Effector CD8-positive, alpha-beta T cell (primary cell): ENCODE results near the gene NPY1R.

Experiments
- DNase-seq: peaks from one replicate; lab custom pipeline; 2025; lab: John Stamatoyannopoulos, UW

NPY1R gene

GRCh38 chr4:163279713-163280112 lies 52.7 kb downstream of the NPY1R start:
- no peak for DNase-seq

DNA sequence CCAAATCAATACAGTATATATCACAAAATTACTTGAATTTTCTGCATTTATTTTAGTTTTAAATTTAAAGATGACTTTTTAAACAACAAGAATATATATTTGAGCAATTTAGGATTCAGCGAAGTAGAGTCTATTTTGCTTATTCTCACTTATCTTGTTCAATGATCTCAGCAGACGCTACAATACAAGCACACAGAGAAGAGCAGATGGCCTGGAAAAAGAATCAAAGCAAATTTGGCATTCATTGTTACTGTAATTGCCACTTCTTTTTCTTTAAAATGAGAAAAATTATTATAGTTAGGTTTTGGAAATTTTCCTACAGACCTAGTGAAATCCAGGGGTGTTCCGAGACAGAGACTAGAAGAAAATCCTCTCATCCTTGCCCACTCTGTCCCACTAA lies 57.5 kb downstream of the NPY1R start:
- DNase-seq, result no peak
